HEK293 (cell line): ENCODE results near the gene MYL6B.

Experiments
- CTCF ChIA-PET: fragments of 350-600 bp; formaldehyde crosslinking; extraction: SDS; loops from one replicate; lab custom pipeline; 2021; ENCODE audit warnings: antibody characterized with exemption; lab: Yijun Ruan, JAX
- POLR2A ChIA-PET: fragments of 300-600 bp; formaldehyde crosslinking; extraction: SDS; loops from one replicate; lab custom pipeline; 2020; ENCODE audit warnings: antibody characterized with exemption, inconsistent platforms; lab: Yijun Ruan, JAX
- H3K27ac ChIP-seq: fragments of 200-500 bp; sonication (Bioruptor generic); 2 replicates; pipeline ENCODE4 v1.5.1; 2014; ENCODE audit warnings: low read depth, low read length, control low read depth, inconsistent platforms; ENCODE audit errors: extremely low read depth
- H3K36me3 ChIP-seq, 2 experiments: fragments of 200-500 bp in 1 of 2; sonication (Bioruptor generic) in 1 of 2; 1 replicate in 1 of 2; 2 replicates in 1 of 2; pipeline ENCODE4 v1.5.1; 2014 to 2017; ENCODE audit warnings: inconsistent platforms in 2 of 2, low read length in 2 of 2; ENCODE audit not compliant: control insufficient read depth in 2 of 2, insufficient read depth in 1 of 2
- H3K4me1 ChIP-seq: fragments of 200-500 bp; sonication (Bioruptor generic); 2 replicates; pipeline ENCODE4 v1.5.1; 2014; ENCODE audit warnings: mild to moderate bottlenecking, low read length, inconsistent platforms; ENCODE audit not compliant: control insufficient read depth, insufficient read depth
- H3K4me3 ChIP-seq: 2 replicates; pipeline ENCODE4 v1.5.1; 2011; ENCODE audit warnings: low read depth, mild to moderate bottlenecking, control low read depth, low read length, moderate library complexity
- H3K9me3 ChIP-seq: fragments of 200-500 bp; sonication (Bioruptor generic); 2 replicates; pipeline ENCODE4 v1.5.1; 2014; ENCODE audit warnings: low read depth, low read length, inconsistent platforms; ENCODE audit not compliant: control insufficient read depth, insufficient read depth
- BCL11B ChIP-seq: fragments of 450-650 bp; formaldehyde crosslinking; IDR thresholded peaks from 2 replicates; pipeline ENCODE4 v1.5.1; 2016; ENCODE audit warnings: low read depth, missing biosample characterization, missing genetic modification characterization
- FEZF1 ChIP-seq: fragments of 450-650 bp; formaldehyde crosslinking; IDR thresholded peaks from 2 replicates; pipeline ENCODE4 v1.5.1; 2016; ENCODE audit warnings: missing biosample characterization, missing genetic modification characterization
- GLI2 ChIP-seq: fragments of 450-650 bp; formaldehyde crosslinking; IDR thresholded peaks from 2 replicates; pipeline ENCODE4; 2017; ENCODE audit warnings: missing biosample characterization, missing genetic modification characterization, low read depth, borderline replicate concordance
- KLF17 ChIP-seq: fragments of 450-650 bp; formaldehyde crosslinking; IDR thresholded peaks from 2 replicates; pipeline ENCODE4 v1.5.1; 2016; ENCODE audit warnings: missing biosample characterization, missing genetic modification characterization
- KLF8 ChIP-seq: fragments of 450-650 bp; formaldehyde crosslinking; IDR thresholded peaks from 2 replicates; pipeline ENCODE4 v1.5.1; 2016; ENCODE audit warnings: missing biosample characterization, missing genetic modification characterization
- OSR2 ChIP-seq: fragments of 450-650 bp; formaldehyde crosslinking; IDR thresholded peaks from 2 replicates; pipeline ENCODE4 v1.5.1; 2016; ENCODE audit warnings: missing biosample characterization, missing genetic modification characterization
- PATZ1 ChIP-seq: fragments of 450-650 bp; formaldehyde crosslinking; IDR thresholded peaks from 2 replicates; pipeline ENCODE4 v1.5.1; 2016; ENCODE audit warnings: missing biosample characterization, missing genetic modification characterization
- REST ChIP-seq: fragments of 450-650 bp; formaldehyde crosslinking; IDR thresholded peaks from 2 replicates; pipeline ENCODE4 v1.5.1; 2016; ENCODE audit warnings: missing biosample characterization, missing genetic modification characterization
- SP7 ChIP-seq: fragments of 450-650 bp; formaldehyde crosslinking; IDR thresholded peaks from 2 replicates; pipeline ENCODE4 v1.5.1; 2016; ENCODE audit warnings: missing biosample characterization, missing genetic modification characterization
- WT1 ChIP-seq: fragments of 450-650 bp; formaldehyde crosslinking; IDR thresholded peaks from 2 replicates; pipeline ENCODE4 v1.5.1; 2016; ENCODE audit warnings: missing biosample characterization, missing genetic modification characterization
- YY1 ChIP-seq: fragments of 450-650 bp; formaldehyde crosslinking; IDR thresholded peaks from 2 replicates; pipeline ENCODE4 v1.5.1; 2018; ENCODE audit warnings: missing biosample characterization, missing genetic modification characterization
- YY2 ChIP-seq: fragments of 450-650 bp; formaldehyde crosslinking; IDR thresholded peaks from 2 replicates; pipeline ENCODE4 v1.5.1; 2016; ENCODE audit warnings: missing biosample characterization, missing genetic modification characterization
- ZBTB17 ChIP-seq: fragments of 450-650 bp; formaldehyde crosslinking; IDR thresholded peaks from 2 replicates; pipeline ENCODE4 v1.5.1; 2016; ENCODE audit warnings: missing biosample characterization, missing genetic modification characterization
- ZBTB44 ChIP-seq: fragments of 450-650 bp; IDR thresholded peaks from 2 replicates; pipeline ENCODE4 v1.5.1; 2018; ENCODE audit warnings: missing biosample characterization, mild to moderate bottlenecking, missing genetic modification characterization
- ZBTB8A ChIP-seq: fragments of 450-650 bp; formaldehyde crosslinking; IDR thresholded peaks from 2 replicates; pipeline ENCODE4 v1.5.1; 2016; ENCODE audit warnings: missing biosample characterization, missing genetic modification characterization
- ZNF10 ChIP-seq: fragments of 450-650 bp; formaldehyde crosslinking; IDR thresholded peaks from 2 replicates; pipeline ENCODE4 v1.5.1; 2017; ENCODE audit warnings: missing biosample characterization, missing genetic modification characterization
- ZNF146 ChIP-seq: fragments of 450-650 bp; formaldehyde crosslinking; IDR thresholded peaks from 2 replicates; pipeline ENCODE4 v1.5.1; 2016; ENCODE audit warnings: missing biosample characterization, missing genetic modification characterization
- ZNF157 ChIP-seq: fragments of 450-650 bp; formaldehyde crosslinking; IDR thresholded peaks from 2 replicates; pipeline ENCODE4 v1.5.1; 2016; ENCODE audit warnings: missing biosample characterization, missing genetic modification characterization
- ZNF311 ChIP-seq: fragments of 450-650 bp; formaldehyde crosslinking; IDR thresholded peaks from 2 replicates; pipeline ENCODE4 v1.5.1; 2017; ENCODE audit warnings: missing biosample characterization, missing genetic modification characterization, borderline replicate concordance
- ZNF341 ChIP-seq: fragments of 450-650 bp; formaldehyde crosslinking; IDR thresholded peaks from 2 replicates; pipeline ENCODE4; 2016; ENCODE audit warnings: low read depth, missing biosample characterization, missing genetic modification characterization
- ZNF366 ChIP-seq: fragments of 450-650 bp; formaldehyde crosslinking; conservative IDR thresholded peaks from 2 replicates; pipeline ENCODE4 v1.5.1; 2016; ENCODE audit warnings: missing biosample characterization, missing genetic modification characterization
- ZNF449 ChIP-seq: fragments of 450-650 bp; formaldehyde crosslinking; IDR thresholded peaks from 2 replicates; pipeline ENCODE4 v1.5.1; 2017; ENCODE audit warnings: missing biosample characterization, mild to moderate bottlenecking, missing genetic modification characterization, moderate library complexity
- ZNF48 ChIP-seq: fragments of 450-650 bp; formaldehyde crosslinking; IDR thresholded peaks from 2 replicates; pipeline ENCODE4 v1.5.1; 2016; ENCODE audit warnings: missing biosample characterization, missing genetic modification characterization
- ZNF571 ChIP-seq: fragments of 450-650 bp; formaldehyde crosslinking; IDR thresholded peaks from 2 replicates; pipeline ENCODE4 v1.5.0; 2017; ENCODE audit warnings: missing biosample characterization, missing genetic modification characterization
- ZNF596 ChIP-seq: fragments of 450-650 bp; IDR thresholded peaks from 2 replicates; pipeline ENCODE4 v1.5.0; 2018; ENCODE audit warnings: missing biosample characterization, mild to moderate bottlenecking, missing genetic modification characterization, moderate library complexity
- ZNF747 ChIP-seq: fragments of 450-650 bp; formaldehyde crosslinking; IDR thresholded peaks from 2 replicates; pipeline ENCODE4 v1.5.1; 2016; ENCODE audit warnings: missing biosample characterization, missing genetic modification characterization
- ZNF791 ChIP-seq: fragments of 450-650 bp; formaldehyde crosslinking; IDR thresholded peaks from 2 replicates; pipeline ENCODE4 v1.5.1; 2016; ENCODE audit warnings: missing biosample characterization, missing genetic modification characterization
- ZNF830 ChIP-seq: fragments of 450-650 bp; IDR thresholded peaks from 2 replicates; pipeline ENCODE4 v1.5.0; 2018; ENCODE audit warnings: missing biosample characterization, missing genetic modification characterization, low read depth, mild to moderate bottlenecking, moderate library complexity
- ZSCAN30 ChIP-seq: fragments of 450-650 bp; IDR thresholded peaks from 2 replicates; pipeline ENCODE4 v1.5.1; 2018; ENCODE audit warnings: missing biosample characterization, mild to moderate bottlenecking, missing genetic modification characterization, moderate library complexity

Gene MYL6B

GRCh38 chr12:56127888-56128669, 24.3 kb upstream of the MYL6B start, which contains the start of gene ESYT1:
Gene ESYT1, plus strand, starts transcription at chr12:56128267. Its CDS starts 53 bp downstream, at chr12:56128320.
- ChIA-PET CTCF (interaction anchor here (0.5 to 6.8 kb wide), 15 partner anchors 8 to 1136 kb away, joined by 3 to 65 read pairs (median 3); partner anchors contain the start of genes MYL6, RPL41, SMARCC2 and ZC3H10), POLR2A (interaction anchor here (0.6 to 3.8 kb wide), 31 partner anchors 10 to 501 kb away, joined by 3 to 99 read pairs (median 5); partner anchors contain the start of genes CNPY2, COQ10A, MYL6 and MYL6B)
- H3K9me3 ChIP-seq = no peaks in the 10 kb centered on the region
- peaks cover 9% of the 10 kb centered on the region for H3K4me1 ChIP-seq
- peak within 1 kb of the TSS; percentile 57 for H3K27ac ChIP-seq
- peak within 1 kb of the TSS; percentile 80 for H3K4me3 ChIP-seq
- H3K36me3 ChIP-seq = peaks cover 10 to 35% of the 10 kb centered on the region in 2 experiments; a peak in 2 of 3 replicates
- TF ChIP-seq ZNF48 (no peak), ZSCAN30 (tag by site-specific recombination) (peak; percentile 53), ZNF157 (tag by site-specific recombination) (no peak), YY1 (tag by site-specific recombination) (no peak), ZNF341 (tag by site-specific recombination) (peak; percentile 52; the same call in 1 of the 2 replicates), ZNF146 (tag by site-specific recombination) (no peak), FEZF1 (tag by site-specific recombination) (no peak), ZNF571 (tag by site-specific recombination) (no peak), KLF17 (tag by site-specific recombination) (no peak), GLI2 (no peak), REST (tag by site-specific recombination) (0 out of 2 replicates have a peak, but pooled peaks have one; percentile 41), PATZ1 (tag by site-specific recombination) (peak; percentile 87), ZNF596 (tag by site-specific recombination) (no peak), ZBTB17 (tag by site-specific recombination) (peak; percentile 74), ZNF747 (tag by site-specific recombination) (no peak), ZNF830 (no peak), ZBTB8A (tag by site-specific recombination) (peak; percentile 33; the same call in 1 of the 2 replicates), ZNF10 (tag by site-specific recombination) (no peak), ZNF311 (tag by site-specific recombination) (no peak), BCL11B (tag by site-specific recombination) (peak; percentile 88), SP7 (peak; percentile 78), ZNF449 (tag by site-specific recombination) (0 out of 2 replicates have a peak, but pooled peaks have one; percentile 57), ZNF366 (tag by site-specific recombination) (peak; percentile 100), YY2 (tag by site-specific recombination) (no peak), OSR2 (tag by site-specific recombination) (no peak; the same call in 1 of the 2 replicates), ZBTB44 (no peak), KLF8 (tag by site-specific recombination) (peak; percentile 69), ZNF791 (tag by site-specific recombination) (no peak), WT1 (tag by site-specific recombination) (no peak)
